Dedifferentiated amniotic fluid mesenchymal stem cell (primary cell): Measurements from ENCODE around the gene UBXN4.
"Not testable (repeated sequence)": the region's sequence is repeated elsewhere in the genome, so short reads cannot be mapped to it uniquely, and the experiment has no call there.

Source experiments
- DNase-seq: peaks from one replicate; pipeline ENCODE4 v3.0.0-alpha.2; 2016; ENCODE audit errors: extremely low spot score

Gene UBXN4

GRCh38 chr2:135807874-135808273, 66.2 kb downstream of the UBXN4 start:
- DNase-seq, result not testable (repeated sequence)

GRCh38 chr2:135812907-135813511, 71.4 kb downstream of the UBXN4 start:
- DNase-seq, result no peak

- no peak for DNase-seq
Measured at GRCh38 chr2:135815269-135815668, 73.6 kb downstream of the UBXN4 start.

DNA sequence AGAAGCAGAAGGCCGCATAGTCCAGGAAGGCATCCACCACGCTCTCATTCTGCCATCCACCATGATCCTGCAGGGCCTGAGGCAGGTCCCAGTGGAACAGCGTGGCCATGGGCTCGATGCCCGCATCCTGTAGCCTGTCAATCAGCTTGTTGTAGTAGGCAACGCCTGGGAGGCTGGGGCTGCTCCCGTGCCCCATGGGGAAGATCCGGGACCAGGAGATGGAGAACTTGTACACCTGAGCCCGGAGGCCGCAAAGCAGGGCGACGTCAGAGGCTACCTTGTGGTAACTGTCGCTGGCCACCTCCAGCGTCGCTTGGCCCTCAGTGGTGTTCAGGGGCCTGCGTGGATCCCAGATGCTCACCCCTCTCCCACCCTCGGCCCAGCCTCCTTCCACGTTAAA, 75.8 kb downstream of the UBXN4 start:
- no peak for DNase-seq

- DNase-seq, result no peak
Measured at GRCh38 chr2:135817951-135818350, 76.3 kb downstream of the UBXN4 start.

GRCh38 chr2:135818937-135819610, 77.4 kb downstream of the UBXN4 start:
- DNase-seq, result no peak

DNA sequence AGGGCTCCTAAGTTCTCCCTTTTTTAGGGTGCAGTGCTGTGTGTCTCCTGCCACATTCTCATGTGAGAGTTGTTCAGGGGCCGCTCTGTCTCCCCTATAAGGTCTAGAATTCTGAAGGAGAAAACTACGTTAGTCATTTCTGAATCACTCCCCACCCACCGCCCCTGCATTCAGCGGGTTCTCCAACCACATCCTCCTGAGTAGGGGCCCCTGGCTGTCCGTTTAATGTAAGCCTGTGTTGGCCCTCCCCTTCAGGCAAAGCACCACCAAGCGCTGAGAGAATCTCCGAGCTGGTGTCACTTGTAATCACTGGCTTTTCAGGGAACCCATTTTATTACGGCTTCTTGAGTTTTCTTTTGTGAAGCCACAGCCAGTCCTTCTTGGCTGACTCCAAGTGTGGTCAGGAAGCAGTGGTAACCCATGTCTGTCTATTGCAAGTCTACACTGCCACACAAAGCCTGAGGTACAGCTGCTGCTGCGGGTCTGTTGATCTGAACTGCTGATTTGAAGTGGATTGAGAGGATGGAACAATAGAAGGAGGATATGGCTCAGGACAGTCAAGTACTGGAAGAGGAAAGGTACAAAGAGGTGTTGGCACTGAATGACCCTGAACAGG, 78.5 kb downstream of the UBXN4 start:
- DNase-seq, result no peak

GRCh38 chr2:135821190-135821589, 79.5 kb downstream of the UBXN4 start:
- DNase-seq, result no peak

DNA sequence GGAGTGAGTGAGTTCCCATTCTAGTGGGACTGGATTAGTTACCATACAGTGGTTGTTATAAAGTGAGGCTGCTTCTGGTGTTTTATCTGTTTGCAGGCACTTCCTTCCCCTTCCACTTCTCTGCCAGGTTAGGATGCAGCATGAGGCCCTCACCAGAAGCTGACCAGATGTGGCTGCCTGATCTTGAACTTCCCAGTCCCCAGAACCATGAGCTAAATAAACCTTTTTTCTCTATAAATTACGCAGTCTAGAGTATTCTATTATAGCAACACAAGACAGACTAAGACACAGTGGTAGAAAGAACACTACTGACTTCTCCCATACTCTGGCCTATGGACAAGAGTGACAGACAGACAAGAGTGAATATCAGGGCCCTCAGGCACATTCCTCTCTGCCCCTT, 81.2 kb downstream of the UBXN4 start:
- DNase-seq, result no peak

DNA sequence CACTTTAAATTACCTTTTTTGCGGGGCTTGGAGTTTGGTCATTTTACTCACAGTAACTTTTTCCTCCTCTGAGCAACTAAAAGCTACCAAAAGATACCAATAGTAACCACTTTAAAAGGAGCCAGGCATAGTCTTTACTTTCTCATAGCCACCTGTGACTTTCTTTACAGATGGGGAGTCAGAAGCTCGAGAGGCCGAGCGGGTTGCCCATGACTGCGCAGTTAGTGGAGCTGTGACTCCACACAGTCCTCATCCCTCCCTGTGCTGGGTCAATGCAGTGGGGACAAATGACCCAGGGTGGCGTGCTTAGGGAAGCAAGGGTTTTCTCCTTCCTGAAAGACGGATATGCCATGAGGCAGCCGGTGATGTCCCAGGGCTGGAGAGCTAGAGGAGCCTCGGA, 83.5 kb downstream of the UBXN4 start:
- DNase-seq, result no peak

GRCh38 chr2:135825550-135826176, 84.0 kb downstream of the UBXN4 start:
- DNase-seq, result no peak

- no peak for DNase-seq
Measured at GRCh38 chr2:135826544-135826943, 84.9 kb downstream of the UBXN4 start.

DNA sequence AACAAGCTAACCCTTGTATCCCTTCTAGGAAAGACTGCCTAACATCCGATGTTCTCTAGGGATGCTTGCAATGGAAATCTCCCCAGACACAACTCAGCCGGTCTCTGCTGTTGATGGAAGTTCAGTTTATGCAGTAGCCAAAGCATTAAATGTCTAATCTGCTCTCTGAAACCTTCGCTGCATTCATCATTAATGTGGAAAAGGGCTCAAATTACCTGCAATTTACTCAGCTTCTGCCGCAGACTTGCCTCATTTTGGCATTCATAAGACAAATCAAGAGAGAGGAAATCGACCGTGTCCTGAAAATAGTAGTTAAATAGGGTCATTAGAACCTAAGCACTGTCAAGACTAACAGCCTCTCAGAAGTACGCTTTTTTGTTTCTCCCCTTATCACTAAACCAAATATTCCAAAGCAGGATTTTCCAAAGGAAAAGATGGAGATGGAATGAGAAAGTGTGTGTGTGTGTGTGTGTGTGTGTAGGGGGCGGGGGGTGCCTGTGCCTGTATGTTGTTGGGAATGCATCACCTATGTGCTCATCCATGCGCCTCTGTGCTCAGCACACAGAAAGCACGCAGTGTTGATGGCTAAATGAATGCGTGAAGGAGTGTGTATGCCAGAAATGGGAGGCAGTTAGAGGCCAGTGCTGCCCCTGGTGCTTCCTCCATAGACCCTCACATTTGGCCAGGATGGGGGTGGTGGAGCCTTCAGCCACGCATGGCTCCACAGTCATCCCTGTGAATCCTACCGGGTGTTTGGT, 87.9 kb downstream of the UBXN4 start:
- DNase-seq, result no peak

DNA sequence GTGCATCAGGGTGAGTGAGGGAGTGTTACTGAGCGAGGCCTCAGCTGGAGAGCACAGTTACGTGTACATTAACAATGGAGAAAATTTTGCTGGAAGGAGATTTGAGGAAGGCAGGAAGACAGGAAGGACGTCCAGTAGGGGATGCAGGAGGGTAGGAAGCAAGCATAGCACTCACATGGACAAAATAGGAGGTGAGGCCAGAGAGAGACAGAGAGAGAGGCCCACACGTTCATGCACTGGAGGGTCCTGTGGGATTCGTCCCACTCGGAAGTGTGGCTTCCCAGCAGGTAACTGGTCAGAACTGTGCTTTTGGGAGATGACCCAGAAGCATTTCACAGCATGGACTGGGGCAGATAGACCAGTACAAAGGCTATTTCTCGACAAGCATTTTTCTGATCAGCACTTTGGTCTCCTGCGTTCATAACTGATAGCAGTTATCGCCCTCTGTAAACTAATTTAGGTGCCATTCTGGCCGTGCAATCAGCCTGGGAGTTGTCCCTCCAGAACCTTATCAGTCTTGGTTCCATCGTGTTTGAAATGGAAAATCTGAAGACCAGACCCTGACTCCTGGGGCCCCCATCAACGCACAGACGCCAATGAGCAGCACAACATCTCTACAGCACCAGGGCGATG, 89.6 kb downstream of the UBXN4 start:
- no peak for DNase-seq

- DNase-seq, result no peak
Measured at GRCh38 chr2:135832891-135833290, 91.2 kb downstream of the UBXN4 start.
